Measurements from ENCODE around the gene IMPG1. TPM values are rescaled to one million over a fixed set of nuclear protein-coding genes. Genes with fewer than 3 reads are reported as not detected.
"Not testable (repeated sequence)": the region's sequence is repeated elsewhere in the genome, so short reads cannot be mapped to it uniquely, and the experiment has no call there.

The IMPG1 gene
- total RNA-seq, 4 donors from 2014 or later, result 0.42 to 0.54 TPM; not detected in 2

GRCh38 chr6:75907444-75907843 lies 165.0 kb downstream of the IMPG1 start:
- 100% methylated on average over 2 of the region's 2 CpGs for WGBS, 2 donors (ENCODE audit: low coverage in 1 of 2)
- peaks cover 0 to 16% of the 10 kb centered on the region in 2 donors for H3K36me3 ChIP-seq
- H3K27me3 ChIP-seq, result no peaks in the 10 kb centered on the region
- TF ChIP-seq CTCF (IDR thresholded peaks at IDR 0.05), result no peak
- TF ChIP-seq POLR2AphosphoS5 (IDR thresholded peaks at IDR 0.05), result no peak
- TF ChIP-seq EP300 (IDR thresholded peaks at IDR 0.05), result no peak
- TF ChIP-seq POLR2A (IDR thresholded peaks at IDR 0.05), result no peak
- no peak overlapping the region for H3K27ac ChIP-seq
- H3K9me3 ChIP-seq, result no peaks in the 10 kb centered on the region
- H3K4me1 ChIP-seq, result no peaks in the 10 kb centered on the region
- H3K4me3 ChIP-seq, result no peak overlapping the region
- ATAC-seq, result no peak

- no peak overlapping the region for H3K4me3 ChIP-seq
- H3K27ac ChIP-seq, result no peak overlapping the region
- no peak for TF ChIP-seq CTCF (IDR thresholded peaks at IDR 0.05)
- TF ChIP-seq EP300 (IDR thresholded peaks at IDR 0.05), result no peak
- TF ChIP-seq POLR2AphosphoS5 (IDR thresholded peaks at IDR 0.05), result no peak
- TF ChIP-seq POLR2A (IDR thresholded peaks at IDR 0.05), result no peak
- 81 to 85% methylated on average over 3 of the region's 3 CpGs for WGBS, 2 donors (ENCODE audit: low coverage in 1 of 2)
- no peaks in the 10 kb centered on the region for H3K4me1 ChIP-seq
- H3K9me3 ChIP-seq, result no peaks in the 10 kb centered on the region
- peaks cover 0 to 16% of the 10 kb centered on the region in 2 donors for H3K36me3 ChIP-seq
- no peak for ATAC-seq
- no peaks in the 10 kb centered on the region for H3K27me3 ChIP-seq
Observed at GRCh38 chr6:75906871-75907270, 165.6 kb downstream of the IMPG1 start.

GRCh38 chr6:75905129-75905528 lies 167.3 kb downstream of the IMPG1 start:
- H3K9me3 ChIP-seq, H3K27ac ChIP-seq, H3K27me3 ChIP-seq, H3K4me1 ChIP-seq, H3K4me3 ChIP-seq, ATAC-seq: not testable (repeated sequence)
- H3K36me3 ChIP-seq, result peaks cover 0 to 16% of the 10 kb centered on the region in 2 donors
- 91 to 100% methylated on average over 1 to 7 of the region's 14 CpGs for WGBS, 2 donors (ENCODE audit: low coverage in 1 of 2)

- not testable (repeated sequence) for H3K27me3 ChIP-seq, H3K36me3 ChIP-seq, H3K4me3 ChIP-seq, ATAC-seq, H3K27ac ChIP-seq, H3K4me1 ChIP-seq, H3K9me3 ChIP-seq
- WGBS, 2 donors (ENCODE audit: low coverage in 1 of 2), result 86 to 100% methylated on average over 1 of the region's 1 CpG
Observed at GRCh38 chr6:75900216-75900615, 172.2 kb downstream of the IMPG1 start.

GRCh38 chr6:75896526-75896925 lies 175.9 kb downstream of the IMPG1 start:
- 64 to 65% methylated on average over 3 of the region's 3 CpGs for WGBS, 2 donors (ENCODE audit: low coverage in 1 of 2)
- H3K36me3 ChIP-seq, result peaks cover 0 to 15% of the 10 kb centered on the region in 2 donors
- H3K9me3 ChIP-seq, result no peaks in the 10 kb centered on the region
- H3K27ac ChIP-seq, result no peak overlapping the region
- H3K4me3 ChIP-seq, result no peak overlapping the region
- ATAC-seq, result no peak
- H3K4me1 ChIP-seq, result no peaks in the 10 kb centered on the region
- H3K27me3 ChIP-seq, result no peaks in the 10 kb centered on the region
- no peak for TF ChIP-seq EP300 (IDR thresholded peaks at IDR 0.05)
- no peak for TF ChIP-seq CTCF (IDR thresholded peaks at IDR 0.05)
- TF ChIP-seq POLR2AphosphoS5 (IDR thresholded peaks at IDR 0.05), result no peak
- no peak for TF ChIP-seq POLR2A (IDR thresholded peaks at IDR 0.05)

GRCh38 chr6:75893776-75894152 lies 178.7 kb downstream of the IMPG1 start:
- WGBS, 2 donors (ENCODE audit: low coverage in 1 of 2), result 65 to 67% methylated on average over 2 of the region's 2 CpGs
- no peaks in the 10 kb centered on the region for H3K9me3 ChIP-seq
- ATAC-seq, result no peak
- no peaks in the 10 kb centered on the region for H3K4me1 ChIP-seq
- no peak overlapping the region for H3K4me3 ChIP-seq
- H3K27me3 ChIP-seq, result no peaks in the 10 kb centered on the region
- no peak overlapping the region for H3K27ac ChIP-seq
- no peak for TF ChIP-seq CTCF (IDR thresholded peaks at IDR 0.05)
- TF ChIP-seq POLR2A (IDR thresholded peaks at IDR 0.05), result no peak
- no peak for TF ChIP-seq EP300 (IDR thresholded peaks at IDR 0.05)
- no peak for TF ChIP-seq POLR2AphosphoS5 (IDR thresholded peaks at IDR 0.05)
- H3K36me3 ChIP-seq, result peaks cover 0 to 31% of the 10 kb centered on the region in 2 donors

All from gastroesophageal sphincter (tissue), 4 donors.